Mesangial cell (primary cell): ENCODE data around the gene AKT3. TPM values are rescaled to one million over a fixed set of nuclear protein-coding genes. Genes with fewer than 3 reads are reported as not detected.

ENCODE experiments used
- total RNA-seq: library from RNA; depleted of rRNA; stranded (reverse); fragments of >200 nt; gene quantifications from 2 replicates; pipeline ENCODE4 v1.2.3, GENCODE V29; 2015

AKT3 gene
- total RNA-seq = 14.3 TPM in 2 replicates

DNA sequence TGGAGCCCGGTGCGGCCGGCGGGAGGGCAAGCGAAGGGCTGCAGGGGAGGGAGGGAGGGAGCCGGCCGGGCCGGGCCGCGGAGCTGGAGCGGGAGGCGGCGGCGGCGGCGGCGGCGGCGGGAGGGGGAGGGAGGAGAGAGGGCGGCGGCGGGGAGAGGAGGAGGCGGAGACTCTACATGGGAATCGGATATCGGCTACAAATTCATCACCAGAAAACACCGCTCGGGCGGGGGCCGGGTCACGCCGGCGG is at the start of gene AKT3:
AKT3 (minus strand) TSS at position 42 of the 250 bp plus-strand sequence. CDS start 7,073 bp downstream, outside the sequence.

Other genes starting within 250 kb of the AKT3 start
- gene ZBTB18, start 201.0 kb upstream of the AKT3 start, total RNA-seq = 7.3 and 8.6 TPM in 2 replicates